AG04450 (cell line): ENCODE measurements around the gene MXRA8. TPM values are rescaled to one million over a fixed set of nuclear protein-coding genes. Genes with fewer than 3 reads are reported as not detected.
"Not testable (repeated sequence)": the region's sequence is repeated elsewhere in the genome, so short reads cannot be mapped to it uniquely, and the experiment has no call there.

Experiments
- CTCF ChIA-PET: fragments of 300-600, 350-600 bp; formaldehyde crosslinking; extraction: SDS; loops from one replicate; lab custom pipeline; 2022; ENCODE audit warnings: antibody characterized with exemption, inconsistent platforms; lab: Charles Lee
- POLR2A ChIA-PET: fragments of 350-600 bp; formaldehyde crosslinking; extraction: SDS; loops from one replicate; lab custom pipeline; 2021; ENCODE audit warnings: antibody characterized with exemption, inconsistent platforms; lab: Yijun Ruan, JAX
- DNase-seq: peaks from one replicate; pipeline ENCODE4 v3.0.0-alpha.2; 2011; ENCODE audit warnings: low read depth, low spot score
- H3K27ac ChIP-seq: one replicate; pipeline ENCODE4 v1.5.1; 2012; ENCODE audit warnings: low read depth, low read length, control low read depth
- H3K27me3 ChIP-seq: one replicate; pipeline ENCODE4 v1.6.0; 2012; ENCODE audit warnings: low read length; ENCODE audit not compliant: control insufficient read depth, insufficient read depth
- H3K4me3 ChIP-seq: 2 replicates; pipeline ENCODE4 v1.5.1; 2011; ENCODE audit warnings: mild to moderate bottlenecking, low read depth, low read length, control low read depth
- H3K9me3 ChIP-seq: 2 replicates; pipeline ENCODE4 v1.5.1; 2012; ENCODE audit warnings: low read length; ENCODE audit not compliant: control insufficient read depth, insufficient read depth
- CTCF ChIP-seq: IDR thresholded peaks from 2 replicates; pipeline ENCODE4 v1.5.1; 2011; ENCODE audit warnings: low read depth, low read length, control low read depth, inconsistent platforms
- polyA plus RNA-seq: library from polyadenylated mRNA; depleted of rRNA; stranded (reverse); fragments of >200 nt; gene quantifications from 2 replicates; pipeline ENCODE4 v1.2.3, GENCODE V29; 2011

The MXRA8 gene
- polyA plus RNA-seq, 1 experiment = 186 TPM

GRCh38 chr1:1406101-1406820 lies 47.9 kb upstream of the MXRA8 start:
- POLR2A ChIA-PET = interaction anchor here (0.9 to 2.0 kb wide), 4 partner anchors 7 to 31 kb away, joined by 3 to 15 read pairs (median 4); partner anchors contain the start of genes AURKAIP1 and CCNL2
- Histone ChIP-seq H3K4me3 (peak overlapping the region; percentile 81), H3K27me3 (no peaks in the 10 kb centered on the region), H3K27ac (peak overlapping the region; percentile 11), H3K9me3 (peaks cover 2% of the 10 kb centered on the region; the same call in 1 of the 2 replicates)
- TF ChIP-seq CTCF = no peak
- CTCF ChIA-PET = interaction anchor here (0.9 kb wide), 1 partner anchor 35 kb away, joined by 4 read pairs; no protein-coding TSS in a partner anchor
- no peak for DNase-seq

GRCh38 chr1:1403653-1404052 lies 45.3 kb upstream of the MXRA8 start:
- H3K27ac ChIP-seq = no peak overlapping the region

GRCh38 chr1:1402901-1403392 lies 44.6 kb upstream of the MXRA8 start:
- not testable (repeated sequence) for H3K4me3 ChIP-seq, H3K9me3 ChIP-seq, H3K27me3 ChIP-seq, H3K27ac ChIP-seq, DNase-seq
- ChIA-PET POLR2A (interaction anchor here (0.6 to 1.1 kb wide), 2 partner anchors 27 to 181 kb away, joined by 4 to 6 read pairs; no protein-coding TSS in a partner anchor), CTCF (interaction anchor here (0.9 to 1.4 kb wide), 4 partner anchors 11 to 211 kb away, joined by 4 to 5 read pairs (median 4); no protein-coding TSS in a partner anchor)

More at GRCh38 chr1:1403653-1404052, 45.3 kb upstream of the MXRA8 start:
- no peak for DNase-seq
- ChIA-PET CTCF (no interaction called here), POLR2A (no interaction called here)
- Histone ChIP-seq H3K27me3 (no peaks in the 10 kb centered on the region), H3K4me3 (no peak overlapping the region), H3K9me3 (no peaks in the 10 kb centered on the region; the same call in 1 of the 2 replicates)
- TF ChIP-seq CTCF = no peak

GRCh38 chr1:1402072-1402900 lies 43.9 kb upstream of the MXRA8 start:
- H3K27ac ChIP-seq = no peak overlapping the region
- POLR2A ChIA-PET = interaction anchor here (0.6 to 1.1 kb wide), 2 partner anchors 27 to 180 kb away, joined by 4 to 6 read pairs; no protein-coding TSS in a partner anchor
- no peaks in the 10 kb centered on the region; the same call in 1 of the 2 replicates for H3K9me3 ChIP-seq
- TF ChIP-seq CTCF = peak; percentile 69
- CTCF ChIA-PET = interaction anchor here (0.9 to 1.4 kb wide), 4 partner anchors 11 to 211 kb away, joined by 4 to 5 read pairs (median 4); no protein-coding TSS in a partner anchor
- H3K4me3 ChIP-seq = no peak overlapping the region
- peak; percentile 26 for DNase-seq
- no peaks in the 10 kb centered on the region for H3K27me3 ChIP-seq

- no peak for TF ChIP-seq CTCF
- POLR2A ChIA-PET = interaction anchor here (0.6 kb wide), 1 partner anchor 34 kb away, joined by 3 read pairs; no protein-coding TSS in a partner anchor
- Histone ChIP-seq H3K9me3 (no peaks in the 10 kb centered on the region; the same call in 1 of the 2 replicates), H3K27ac (no peak overlapping the region), H3K4me3 (peak overlapping the region; percentile 98; the same call in 1 of the 2 replicates), H3K27me3 (no peaks in the 10 kb centered on the region)
- CTCF ChIA-PET = interaction anchor here (1.4 kb wide), 1 partner anchor 212 kb away, joined by 4 read pairs; no protein-coding TSS in a partner anchor
- no peak for DNase-seq
These were observed 43.2 kb upstream of the MXRA8 start for GRCh38 chr1:1401457-1402010.
